22Rv1 (cell line): ENCODE data around the gene S1PR1.
A peak's percentile ranks its signal among the peaks of the same experiment; 100 is the strongest.

Experiments used
- CTCF ChIP-seq: fragments of 450-650 bp; IDR thresholded peaks from 2 replicates; pipeline ENCODE4 v1.5.1; 2017; ENCODE audit warnings: mild to moderate bottlenecking
- ZFX ChIP-seq: fragments of 450-650 bp; IDR thresholded peaks from 2 replicates; pipeline ENCODE4 v1.6.1; 2017; ENCODE audit warnings: antibody characterized with exemption, borderline replicate concordance

- TF ChIP-seq CTCF (peak; percentile 96), ZFX (no peak)
Measured at GRCh38 chr1:101238681-101239094, 1.9 kb downstream of the S1PR1 start.
